MCF 10A (cell line): ENCODE measurements around the gene SBF2. TPM values are rescaled to one million over a fixed set of nuclear protein-coding genes. Genes with fewer than 3 reads are reported as not detected.
A peak's percentile ranks its signal among the peaks of the same experiment; 100 is the strongest.

Source experiments
- BruUV-seq: library from RNA; stranded (reverse); fragments of 400-500 nt; replicated peaks from 2 replicates; lab custom pipeline; 2021; lab: Mats Ljungman, UMichigan
- CTCF ChIA-PET: fragments of 300-600 bp; sonication (Branson Sonifier 250); formaldehyde crosslinking; extraction: SDS; loops from one replicate; lab custom pipeline; 2021; ENCODE audit warnings: antibody characterized with exemption, inconsistent platforms; lab: Yijun Ruan, JAX
- POLR2A ChIA-PET: fragments of 300-600, 350-650 bp; sonication (Branson Sonifier 250); formaldehyde crosslinking; extraction: SDS; loops from one replicate; lab custom pipeline; 2020; ENCODE audit warnings: antibody characterized with exemption, inconsistent platforms; lab: Yijun Ruan, JAX
- DNase-seq: peaks from one replicate; pipeline ENCODE4 v3.0.0-alpha.2; 2018; ENCODE audit not compliant: unreplicated experiment
- H3K27ac Mint-ChIP-seq: one replicate; pipeline ENCODE4 v1.8.0; 2022; ENCODE audit warnings: mild to moderate bottlenecking, low read depth, mixed read lengths; ENCODE audit not compliant: unreplicated experiment
- H3K27me3 Mint-ChIP-seq: one replicate; pipeline ENCODE4 v1.8.0; 2022; ENCODE audit warnings: mixed read lengths; ENCODE audit not compliant: insufficient read depth, unreplicated experiment
- H3K36me3 Mint-ChIP-seq: one replicate; pipeline ENCODE4 v1.8.0; 2022; ENCODE audit warnings: mild to moderate bottlenecking, moderate library complexity, mixed read lengths; ENCODE audit not compliant: insufficient read depth, unreplicated experiment
- H3K4me1 Mint-ChIP-seq: one replicate; pipeline ENCODE4 v1.8.0; 2022; ENCODE audit warnings: mixed read lengths; ENCODE audit not compliant: insufficient read depth, unreplicated experiment
- H3K4me3 Mint-ChIP-seq: one replicate; pipeline ENCODE4 v1.8.0; 2022; ENCODE audit warnings: mild to moderate bottlenecking, moderate library complexity, mixed read lengths; ENCODE audit not compliant: unreplicated experiment
- H3K9me3 Mint-ChIP-seq: one replicate; pipeline ENCODE4 v1.8.0; 2022; ENCODE audit warnings: mixed read lengths; ENCODE audit not compliant: unreplicated experiment
- intact Hi-C: fragments of 100-400 bp; cut with micrococcal nuclease; formaldehyde crosslinking; loops from 2 replicates; pipeline ENCODE4 v1.14.1; 2022
- total RNA-seq: library from RNA; stranded (reverse); gene quantifications from 2 replicates; pipeline ENCODE4 v1.2.3, GENCODE V29; 2022
- TF ChIP-seq, protein P1 (sequence below): fragments of 200-600 bp; IDR thresholded peaks from one replicate; pipeline ENCODE4 v1.8.0; 2022; ENCODE audit warnings: antibody characterized with exemption, mild to moderate bottlenecking; ENCODE audit not compliant: unreplicated experiment

The SBF2 gene
- total RNA-seq, 1 experiment from 2014 or later, result 28.3 TPM

DNA sequence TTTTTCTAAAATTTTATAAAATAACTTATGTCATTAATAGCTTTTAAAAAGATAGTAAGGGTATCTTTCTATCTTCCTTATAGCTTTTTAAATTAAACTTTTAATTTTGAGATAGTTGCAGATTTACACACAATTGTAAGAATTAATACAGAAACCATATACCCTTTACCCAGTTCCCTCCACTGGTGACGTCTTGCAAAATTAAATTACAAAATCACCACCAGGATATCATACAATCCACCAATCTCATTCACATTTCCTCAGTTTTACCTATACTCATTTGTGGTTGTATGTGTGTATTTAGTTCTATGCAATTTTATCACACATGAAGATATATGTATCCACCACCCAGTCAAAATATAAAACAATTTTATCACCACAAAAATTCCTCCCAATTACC lies 10.0 kb downstream of the SBF2 start:
- BruUV-seq, result no TSS peak
- Mint-ChIP-seq H3K9me3 (no peaks in the 10 kb centered on the region), H3K36me3 (peaks cover 5% of the 10 kb centered on the region), H3K27ac (no peak overlapping the region), H3K27me3 (no peaks in the 10 kb centered on the region), H3K4me3 (no peak overlapping the region), H3K4me1 (peaks cover 17% of the 10 kb centered on the region)
- no peak for DNase-seq
- intact Hi-C loops, result no loop called here
- ChIA-PET POLR2A (interaction anchor here (0.6 to 6.8 kb wide), 6 partner anchors 9 to 69 kb away, joined by 3 to 57 read pairs (median 4); partner anchors contain the start of gene ADM), CTCF (interaction anchor here (1.2 to 1.7 kb wide), 2 partner anchors 20 to 40 kb away, joined by 3 to 5 read pairs; no protein-coding TSS in a partner anchor)
- TF ChIP-seq, protein P1, sequence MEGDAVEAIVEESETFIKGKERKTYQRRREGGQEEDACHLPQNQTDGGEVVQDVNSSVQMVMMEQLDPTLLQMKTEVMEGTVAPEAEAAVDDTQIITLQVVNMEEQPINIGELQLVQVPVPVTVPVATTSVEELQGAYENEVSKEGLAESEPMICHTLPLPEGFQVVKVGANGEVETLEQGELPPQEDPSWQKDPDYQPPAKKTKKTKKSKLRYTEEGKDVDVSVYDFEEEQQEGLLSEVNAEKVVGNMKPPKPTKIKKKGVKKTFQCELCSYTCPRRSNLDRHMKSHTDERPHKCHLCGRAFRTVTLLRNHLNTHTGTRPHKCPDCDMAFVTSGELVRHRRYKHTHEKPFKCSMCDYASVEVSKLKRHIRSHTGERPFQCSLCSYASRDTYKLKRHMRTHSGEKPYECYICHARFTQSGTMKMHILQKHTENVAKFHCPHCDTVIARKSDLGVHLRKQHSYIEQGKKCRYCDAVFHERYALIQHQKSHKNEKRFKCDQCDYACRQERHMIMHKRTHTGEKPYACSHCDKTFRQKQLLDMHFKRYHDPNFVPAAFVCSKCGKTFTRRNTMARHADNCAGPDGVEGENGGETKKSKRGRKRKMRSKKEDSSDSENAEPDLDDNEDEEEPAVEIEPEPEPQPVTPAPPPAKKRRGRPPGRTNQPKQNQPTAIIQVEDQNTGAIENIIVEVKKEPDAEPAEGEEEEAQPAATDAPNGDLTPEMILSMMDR, result no peak

DNA sequence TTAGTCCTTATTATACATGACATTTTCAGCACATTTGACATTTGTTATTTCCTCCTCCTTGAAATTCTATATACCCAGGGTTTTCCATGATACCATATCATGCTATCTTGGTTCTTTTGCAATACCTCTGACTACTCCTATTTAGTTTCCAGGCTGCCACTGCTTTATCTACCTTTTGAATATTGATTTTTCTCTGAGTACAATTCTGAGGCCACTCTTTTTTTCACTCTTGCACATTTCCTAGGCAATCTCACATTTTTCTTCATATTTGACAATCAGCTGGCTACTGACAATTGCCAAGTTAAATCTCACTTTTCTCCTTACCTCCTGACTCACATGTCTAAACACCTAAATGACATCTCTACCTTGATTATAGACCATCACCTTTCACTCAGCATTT lies 11.9 kb downstream of the SBF2 start:
- no peak for DNase-seq
- Mint-ChIP-seq H3K9me3 (no peaks in the 10 kb centered on the region), H3K27ac (no peak overlapping the region), H3K27me3 (no peaks in the 10 kb centered on the region), H3K36me3 (peaks cover 5% of the 10 kb centered on the region), H3K4me3 (no peak overlapping the region), H3K4me1 (peaks cover 17% of the 10 kb centered on the region)
- TF ChIP-seq, protein P1, result no peak
- ChIA-PET CTCF (interaction anchor here (1.5 kb wide), 1 partner anchor 11 kb away, joined by 5 read pairs; no protein-coding TSS in a partner anchor), POLR2A (interaction anchor here (1.0 to 6.8 kb wide), 4 partner anchors 10 to 21 kb away, joined by 3 to 57 read pairs (median 6); partner anchors contain the start of genes ADM and SBF2)
- no TSS peak for BruUV-seq
- intact Hi-C loops, result no loop called here

DNA sequence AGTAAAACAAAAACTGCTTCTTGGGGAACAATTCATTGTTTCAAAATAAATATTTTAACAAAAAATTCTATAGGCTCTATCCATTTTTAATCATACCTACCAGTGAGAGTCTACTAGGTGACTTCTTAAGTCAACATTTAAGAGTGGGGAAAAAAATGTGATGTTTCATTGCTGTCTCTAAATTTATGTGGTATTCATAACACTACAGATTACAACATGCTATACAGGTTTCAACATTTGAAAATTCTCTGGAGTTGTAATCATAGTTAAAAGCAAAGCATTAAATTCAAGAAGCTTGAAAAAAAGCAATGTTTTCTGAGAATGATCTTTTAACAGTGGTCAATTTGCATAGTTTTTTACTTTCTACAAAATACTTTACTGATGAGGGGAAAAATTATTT lies 18.3 kb downstream of the SBF2 start:
- no peaks in the 10 kb centered on the region for H3K36me3 Mint-ChIP-seq
- ChIA-PET CTCF (no interaction called here), POLR2A (interaction anchor here (0.6 kb wide), 1 partner anchor 222 kb away, joined by 3 read pairs; no protein-coding TSS in a partner anchor)
- H3K27ac Mint-ChIP-seq, result no peak overlapping the region
- no peak overlapping the region for H3K4me3 Mint-ChIP-seq
- BruUV-seq, result no TSS peak
- no peaks in the 10 kb centered on the region for H3K9me3 Mint-ChIP-seq
- TF ChIP-seq, protein P1, result no peak
- intact Hi-C loops, result no loop called here
- H3K27me3 Mint-ChIP-seq, result no peaks in the 10 kb centered on the region
- H3K4me1 Mint-ChIP-seq, result peaks cover 16% of the 10 kb centered on the region
- peak; percentile 20 for DNase-seq

DNA sequence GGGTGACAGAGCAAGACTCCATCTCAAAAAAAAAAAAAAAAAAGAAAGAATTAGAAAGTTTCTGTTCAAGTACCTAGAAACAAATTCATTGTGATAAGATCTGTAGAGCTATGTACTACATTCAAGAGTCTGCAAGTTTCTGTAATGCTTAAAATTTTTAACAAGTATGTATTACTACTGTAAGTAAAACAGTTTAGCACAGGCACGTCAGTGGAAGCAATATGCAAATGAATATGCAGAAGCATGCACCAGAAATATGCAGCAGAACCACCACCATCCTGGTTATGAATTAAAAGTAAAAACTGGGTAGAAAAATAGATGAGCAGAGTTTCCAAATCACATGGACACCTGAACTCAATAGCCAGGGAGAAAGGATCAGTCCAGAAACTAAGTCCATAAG lies 19.3 kb downstream of the SBF2 start:
- H3K27me3 Mint-ChIP-seq, result no peaks in the 10 kb centered on the region
- CTCF ChIA-PET, result interaction anchor here (0.6 kb wide), 1 partner anchor 35 kb away, joined by 3 read pairs; no protein-coding TSS in a partner anchor
- no TSS peak for BruUV-seq

More for the DNA sequence above, 19.3 kb downstream of the SBF2 start:
- no peak for DNase-seq
- Mint-ChIP-seq H3K9me3 (no peaks in the 10 kb centered on the region), H3K36me3 (no peaks in the 10 kb centered on the region), H3K27ac (no peak overlapping the region), H3K4me3 (no peak overlapping the region), H3K4me1 (peaks cover 16% of the 10 kb centered on the region)
- TF ChIP-seq, protein P1, result no peak
- POLR2A ChIA-PET, result interaction anchor here (1.2 kb wide), 1 partner anchor 13 kb away, joined by 3 read pairs; no protein-coding TSS in a partner anchor
- intact Hi-C loops, result no loop called here
